ENCODE results near the gene FGFR1OP2.

- TF ChIP-seq EZH2phosphoT487 (IDR thresholded peaks at IDR 0.05; ENCODE audit: borderline replicate concordance, low read depth), result no peak
- no peak for TF ChIP-seq CTCF (IDR thresholded peaks at IDR 0.05)
- TF ChIP-seq MXI1 (IDR thresholded peaks at IDR 0.05; ENCODE audit: low read depth, low read length), result no peak
- TF ChIP-seq JUND (IDR thresholded peaks at IDR 0.05), result no peak
- TF ChIP-seq MAX (IDR thresholded peaks at IDR 0.05; ENCODE audit: low read depth), result no peak
These were observed 69.8 kb downstream of the FGFR1OP2 start for GRCh38 chr12:27008081-27008480.

Data from SK-N-SH (cell line).